Right lobe of liver (tissue), 4 donors: ENCODE data around the gene PIK3R5.

Experiments
- CTCF ChIP-seq, 4 donors: fragments of 200-600 bp in 3 of 4; fragments of 450-650 bp in 1 of 4; IDR thresholded peaks; one replicate each; pipeline versions ENCODE4 v1.5.1 to v1.8.0; 2016 to 2022; ENCODE audit warnings: antibody characterized with exemption in 4 of 4, mild to moderate bottlenecking in 2 of 4
- POLR2A ChIP-seq: fragments of 450-650 bp; IDR thresholded peaks from one replicate; pipeline ENCODE4 v1.6.1; 2017; ENCODE audit warnings: antibody characterized with exemption, mild to moderate bottlenecking
- donor health status: DM: no; HTN: no; CAD: no.
- donor health status: DM: no; HTN: no; CAD: no.
- donor health status: DM: no; HTN: yes; CAD: no.

GRCh38 chr17:8881606-8882005 lies 83.9 kb downstream of the PIK3R5 start:
- TF ChIP-seq CTCF (IDR thresholded peaks at IDR 0.05): no peak
- TF ChIP-seq POLR2A: no peak
